HepG2 (cell line): ENCODE measurements around the gene C3orf70. TPM values are rescaled to one million over a fixed set of nuclear protein-coding genes. Genes with fewer than 3 reads are reported as not detected.
A peak's percentile ranks its signal among the peaks of the same experiment; 100 is the strongest.

Experiments used
- ARID5B ChIP-seq: IDR thresholded peaks from 2 replicates; pipeline ENCODE4 v1.4.0; 2020; ENCODE audit warnings: mild to moderate bottlenecking, missing genetic modification reagents
- DPF2 ChIP-seq: sonication (generic); formaldehyde crosslinking; IDR thresholded peaks from 2 replicates; pipeline ENCODE4 v1.4.0; 2020; ENCODE audit warnings: mild to moderate bottlenecking, low read depth, missing genetic modification reagents, borderline replicate concordance
- FOXA3 ChIP-seq: IDR thresholded peaks from 2 replicates; pipeline ENCODE4 v1.6.1; 2016; ENCODE audit warnings: missing genetic modification reagents, missing compliant biosample characterization
- FOXK1 ChIP-seq: sonication (generic); formaldehyde crosslinking; IDR thresholded peaks from 2 replicates; pipeline ENCODE4 v1.4.0; 2020; ENCODE audit warnings: low read depth, missing genetic modification reagents, borderline replicate concordance
- MED8 ChIP-seq: sonication (generic); formaldehyde crosslinking; IDR thresholded peaks from 2 replicates; pipeline ENCODE4 v1.8.1; 2023; ENCODE audit warnings: mild to moderate bottlenecking, missing genetic modification reagents; ENCODE audit not compliant: insufficient replicate concordance
- MIXL1 ChIP-seq: IDR thresholded peaks from 2 replicates; pipeline ENCODE4 v1.6.1; 2016
- NR2F2 ChIP-seq: IDR thresholded peaks from 2 replicates; pipeline ENCODE4 v1.6.1; 2012; ENCODE audit warnings: low read depth, inconsistent platforms, borderline replicate concordance
- ZC3H13 ChIP-seq: sonication (generic); formaldehyde crosslinking; IDR thresholded peaks from 2 replicates; pipeline ENCODE4 v1.8.1; 2023; ENCODE audit warnings: mild to moderate bottlenecking, missing genetic modification reagents, moderate library complexity
- ZNF878 ChIP-seq: sonication (generic); formaldehyde crosslinking; IDR thresholded peaks from 2 replicates; pipeline ENCODE4 v1.8.1; 2023; ENCODE audit warnings: mild to moderate bottlenecking, missing genetic modification reagents, moderate library complexity
- polyA plus RNA-seq, 8 experiments: library from polyadenylated mRNA; depleted of rRNA in 3 of 8; stranded (reverse) in 7 of 8; unstranded in 1 of 8; fragments of >200 nt; fragmentation: Illumina TruSeq in 4 of 8; extraction: Trizol in 4 of 8; gene quantifications; 2 replicates each; pipeline versions ENCODE4 v1.2.1 to v1.2.3, GENCODE V29; 2011 to 2016; ENCODE audit warnings: low read depth in 4 of 8, missing spikeins in 1 of 8, mixed read lengths in 1 of 8; ENCODE audit not compliant: insufficient read depth in 1 of 8
- total RNA-seq, 5 experiments: library from RNA; depleted of rRNA; stranded (reverse); fragments of >200 nt; fragmentation: Illumina TruSeq; extraction: Trizol; gene quantifications; 2 replicates each; pipeline ENCODE4 v1.2.3, GENCODE V29; 2016; ENCODE audit warnings: low read depth in 1 of 5
- TF ChIP-seq, protein P1 (sequence below): sonication (generic); formaldehyde crosslinking; IDR thresholded peaks from 2 replicates; pipeline ENCODE4 v1.4.0; 2020; ENCODE audit warnings: missing genetic modification reagents, mild to moderate bottlenecking, borderline replicate concordance
- TF ChIP-seq, protein P2 (sequence below): sonication (generic); formaldehyde crosslinking; IDR thresholded peaks from 2 replicates; pipeline ENCODE4 v1.5.0; 2020; ENCODE audit warnings: mild to moderate bottlenecking, missing genetic modification reagents

The C3orf70 gene
- total and polyA plus RNA-seq, 2 of the 13 experiments (the other 11 are each of a cell fraction or from before 2014, with no cell fraction given) = 0.79 to 2.4 TPM

DNA sequence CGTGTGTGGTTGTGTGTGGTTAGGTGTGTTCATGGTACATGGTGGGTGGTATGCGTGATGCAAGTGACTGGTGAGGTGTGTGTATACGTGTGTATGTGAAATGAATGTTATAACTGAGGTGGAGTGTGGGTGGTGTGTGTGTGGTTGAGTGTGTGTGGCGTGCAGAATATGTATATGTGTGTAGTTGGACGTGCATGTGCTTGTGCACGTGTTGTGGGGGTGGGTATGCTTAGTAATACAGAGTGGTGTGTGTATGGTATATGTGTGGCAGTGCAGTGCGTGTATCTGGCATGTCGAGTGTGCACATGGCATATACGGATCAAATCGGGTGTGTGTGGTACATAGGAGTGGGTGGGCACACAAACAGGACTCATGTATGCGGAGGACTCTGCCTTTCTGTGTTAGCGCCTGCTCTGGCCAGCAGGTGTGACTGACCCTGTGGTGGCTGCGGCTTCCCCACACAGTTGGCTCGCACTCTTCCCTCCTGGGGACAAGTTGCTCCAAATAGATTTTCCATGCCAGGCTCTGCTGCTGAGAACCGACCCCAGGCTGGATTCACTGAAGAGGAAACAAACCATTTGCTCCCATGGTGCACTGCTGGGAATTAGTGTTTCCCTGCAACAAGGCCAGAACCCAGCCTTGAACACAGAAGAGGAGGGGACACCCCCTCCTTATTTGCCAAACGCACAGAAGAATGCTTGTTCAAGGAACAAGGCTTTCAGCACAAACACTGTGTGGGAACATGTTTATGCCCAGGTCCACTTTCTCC is 1.2 kb upstream of the C3orf70 start (continued):
- no peak for TF ChIP-seq ZC3H13 (CRISPR knock-in tag)
- no peak for TF ChIP-seq MED8 (CRISPR knock-in tag)
- TF ChIP-seq, protein P1, sequence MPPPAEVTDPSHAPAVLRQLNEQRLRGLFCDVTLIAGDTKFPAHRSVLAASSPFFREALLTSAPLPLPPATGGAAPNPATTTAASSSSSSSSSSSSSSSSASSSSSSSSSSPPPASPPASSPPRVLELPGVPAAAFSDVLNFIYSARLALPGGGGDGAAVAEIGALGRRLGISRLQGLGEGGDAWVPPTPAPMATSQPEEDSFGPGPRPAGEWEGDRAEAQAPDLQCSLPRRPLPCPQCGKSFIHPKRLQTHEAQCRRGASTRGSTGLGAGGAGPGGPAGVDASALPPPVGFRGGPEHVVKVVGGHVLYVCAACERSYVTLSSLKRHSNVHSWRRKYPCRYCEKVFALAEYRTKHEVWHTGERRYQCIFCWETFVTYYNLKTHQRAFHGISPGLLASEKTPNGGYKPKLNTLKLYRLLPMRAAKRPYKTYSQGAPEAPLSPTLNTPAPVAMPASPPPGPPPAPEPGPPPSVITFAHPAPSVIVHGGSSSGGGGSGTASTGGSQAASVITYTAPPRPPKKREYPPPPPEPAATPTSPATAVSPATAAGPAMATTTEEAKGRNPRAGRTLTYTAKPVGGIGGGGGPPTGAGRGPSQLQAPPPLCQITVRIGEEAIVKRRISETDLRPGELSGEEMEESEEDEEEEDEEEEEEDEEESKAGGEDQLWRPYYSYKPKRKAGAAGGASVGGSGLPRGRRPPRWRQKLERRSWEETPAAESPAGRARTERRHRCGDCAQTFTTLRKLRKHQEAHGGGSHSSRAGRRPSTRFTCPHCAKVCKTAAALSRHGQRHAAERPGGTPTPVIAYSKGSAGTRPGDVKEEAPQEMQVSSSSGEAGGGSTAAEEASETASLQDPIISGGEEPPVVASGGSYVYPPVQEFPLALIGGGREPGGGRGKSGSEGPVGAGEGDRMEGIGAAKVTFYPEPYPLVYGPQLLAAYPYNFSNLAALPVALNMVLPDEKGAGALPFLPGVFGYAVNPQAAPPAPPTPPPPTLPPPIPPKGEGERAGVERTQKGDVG (CRISPR knock-in tag) = 0 out of 2 replicates have a peak, but pooled peaks have one; percentile 26
- no peak for TF ChIP-seq FOXK1 (CRISPR knock-in tag)
- TF ChIP-seq NR2F2 = no peak
- 0 out of 2 replicates have a peak, but pooled peaks have one; percentile 19 for TF ChIP-seq ARID5B (CRISPR knock-in tag)
- no peak for TF ChIP-seq ZNF878 (CRISPR knock-in tag)
- TF ChIP-seq MIXL1 (CRISPR knock-in tag) = no peak
- TF ChIP-seq, protein P2, sequence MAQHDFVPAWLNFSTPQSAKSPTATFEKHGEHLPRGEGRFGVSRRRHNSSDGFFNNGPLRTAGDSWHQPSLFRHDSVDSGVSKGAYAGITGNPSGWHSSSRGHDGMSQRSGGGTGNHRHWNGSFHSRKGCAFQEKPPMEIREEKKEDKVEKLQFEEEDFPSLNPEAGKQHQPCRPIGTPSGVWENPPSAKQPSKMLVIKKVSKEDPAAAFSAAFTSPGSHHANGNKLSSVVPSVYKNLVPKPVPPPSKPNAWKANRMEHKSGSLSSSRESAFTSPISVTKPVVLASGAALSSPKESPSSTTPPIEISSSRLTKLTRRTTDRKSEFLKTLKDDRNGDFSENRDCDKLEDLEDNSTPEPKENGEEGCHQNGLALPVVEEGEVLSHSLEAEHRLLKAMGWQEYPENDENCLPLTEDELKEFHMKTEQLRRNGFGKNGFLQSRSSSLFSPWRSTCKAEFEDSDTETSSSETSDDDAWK (CRISPR knock-in tag) = no peak
- no peak for TF ChIP-seq FOXA3 (CRISPR knock-in tag)
- TF ChIP-seq DPF2 (CRISPR knock-in tag) = no peak
